ENCODE results near the gene CTSZ.

GRCh38 chr20:58995461-58996225, 11.4 kb downstream of the CTSZ start:
- no peak for TF ChIP-seq CTCF (IDR thresholded peaks at IDR 0.05)
- no peak for TF ChIP-seq POLR2AphosphoS5 (IDR thresholded peaks at IDR 0.05)
- TF ChIP-seq POLR2A (IDR thresholded peaks at IDR 0.05), result no peak
- TF ChIP-seq EP300 (IDR thresholded peaks at IDR 0.05), result no peak
